GM23338 (cell line): ENCODE data around the gene USP15. TPM values are rescaled to one million over a fixed set of nuclear protein-coding genes. Genes with fewer than 3 reads are reported as not detected.

Experiments
- ETS1 ChIP-seq: IDR thresholded peaks from 2 replicates; pipeline ENCODE4 v1.6.1; 2016; ENCODE audit warnings: antibody characterized with exemption
- EZH2phosphoT487 ChIP-seq: fragments of 200-600 bp; sonication (generic); IDR thresholded peaks from one replicate; pipeline ENCODE4 v1.8.1; 2018; ENCODE audit warnings: antibody characterized with exemption; ENCODE audit not compliant: unreplicated experiment
- JUNB ChIP-seq: IDR thresholded peaks from one replicate; pipeline ENCODE4 v1.6.1; 2016; ENCODE audit warnings: antibody characterized with exemption; ENCODE audit not compliant: unreplicated experiment
- REST ChIP-seq: IDR thresholded peaks from one replicate; pipeline ENCODE4 v1.6.1; 2018; ENCODE audit warnings: antibody characterized with exemption; ENCODE audit not compliant: unreplicated experiment
- STAT1 ChIP-seq: IDR thresholded peaks from one replicate; pipeline ENCODE4 v1.6.1; 2016; ENCODE audit warnings: antibody characterized with exemption; ENCODE audit not compliant: unreplicated experiment
- ZNF462 ChIP-seq: fragments of 250-450 bp; sonication (Bioruptor Pico); IDR thresholded peaks from 2 replicates; pipeline ENCODE4 v1.5.0; 2020; ENCODE audit warnings: mild to moderate bottlenecking, moderate library complexity
- polyA plus RNA-seq: library from polyadenylated mRNA; unstranded; fragments of >200 nt; fragmentation: Nextera tagmentation; extraction: Ambion mirVana; gene quantifications from 2 replicates; pipeline ENCODE4 v1.2.1, GENCODE V29; 2016
- total RNA-seq: library from RNA; depleted of rRNA; stranded (reverse); fragments of >200 nt; shearing (Covaris generic); gene quantifications from 2 replicates; pipeline ENCODE4 v1.2.3, GENCODE V29; 2014

The USP15 gene
- total and polyA plus RNA-seq, 2 experiments from 2014 or later: 29.5 to 60.3 TPM

GRCh38 chr12:62323386-62323785 is 63.2 kb downstream of the USP15 start (continued):
- TF ChIP-seq ZNF462 (CRISPR knock-in tag): no peak
- no peak for TF ChIP-seq REST
- TF ChIP-seq JUNB: no peak
- no peak for TF ChIP-seq ETS1
- TF ChIP-seq EZH2phosphoT487: no peak
- no peak for TF ChIP-seq STAT1
